ENCODE data around the gene LMO7. TPM values are rescaled to one million over a fixed set of nuclear protein-coding genes. Genes with fewer than 3 reads are reported as not detected.

Gene LMO7
- total RNA-seq, 1 experiment from 2014 or later: 123 TPM

GRCh38 chr13:75798353-75799255, 162.5 kb downstream of the LMO7 start:
- H3K9me3 ChIP-seq (replicated peaks): no peaks in the 10 kb centered on the region
- peak overlapping the region; percentile 5; the same call in 1 of the 2 replicates for H3K27ac ChIP-seq
- peak in 1 of 2 experiments; percentile 38 for DNase-seq (ENCODE audit: low read depth in 1 of 2, low spot score in 2 of 2)
- no peaks in the 10 kb centered on the region for H3K27me3 ChIP-seq (replicated peaks)
- peaks cover 11% of the 10 kb centered on the region for H3K4me1 ChIP-seq (replicated peaks)
- H3K36me3 ChIP-seq: peaks cover 46% of the 10 kb centered on the region
- H3K4me3 ChIP-seq: no peak overlapping the region

- no peak overlapping the region for H3K4me3 ChIP-seq
- H3K27me3 ChIP-seq (replicated peaks): no peaks in the 10 kb centered on the region
- H3K9me3 ChIP-seq (replicated peaks): no peaks in the 10 kb centered on the region
- H3K27ac ChIP-seq: no peak overlapping the region
- H3K4me1 ChIP-seq (replicated peaks): peaks cover 11% of the 10 kb centered on the region
- DNase-seq (ENCODE audit: low read depth in 1 of 2, low spot score in 2 of 2): no peak
- peaks cover 61% of the 10 kb centered on the region for H3K36me3 ChIP-seq
Observed at GRCh38 chr13:75800545-75800944, 164.4 kb downstream of the LMO7 start.

DNA sequence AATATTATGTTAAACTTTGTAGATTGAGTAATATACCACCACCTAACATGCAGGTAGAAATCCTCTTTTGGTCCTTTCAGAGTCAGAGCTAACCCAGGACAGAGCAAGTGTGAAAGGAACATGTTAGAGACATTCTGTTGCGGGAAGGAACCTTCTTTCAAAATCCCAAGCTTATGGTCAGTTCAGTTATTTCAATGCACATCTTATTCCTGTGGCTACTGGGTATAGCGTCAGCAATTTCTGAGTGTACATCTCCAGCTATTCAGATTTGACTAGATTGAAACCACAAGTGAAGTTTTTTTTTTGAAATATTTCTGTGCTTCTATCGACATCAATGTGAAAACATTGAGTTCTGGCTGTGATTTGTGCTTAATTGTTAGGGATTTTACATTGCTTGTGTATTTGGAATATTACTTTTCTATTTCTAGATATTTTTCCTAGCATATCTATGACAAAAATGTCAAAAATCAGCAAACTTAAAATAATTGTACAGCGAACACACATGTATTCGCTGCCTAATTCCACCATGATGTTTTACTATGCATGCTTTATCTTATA, 165.3 kb downstream of the LMO7 start:
- H3K4me3 ChIP-seq: no peak overlapping the region
- no peaks in the 10 kb centered on the region for H3K27me3 ChIP-seq (replicated peaks)
- peaks cover 69% of the 10 kb centered on the region for H3K36me3 ChIP-seq
- H3K9me3 ChIP-seq (replicated peaks): no peaks in the 10 kb centered on the region
- no peak overlapping the region for H3K27ac ChIP-seq
- H3K4me1 ChIP-seq (replicated peaks): peaks cover 11% of the 10 kb centered on the region
- DNase-seq (ENCODE audit: low read depth in 1 of 2, low spot score in 2 of 2): no peak

DNA sequence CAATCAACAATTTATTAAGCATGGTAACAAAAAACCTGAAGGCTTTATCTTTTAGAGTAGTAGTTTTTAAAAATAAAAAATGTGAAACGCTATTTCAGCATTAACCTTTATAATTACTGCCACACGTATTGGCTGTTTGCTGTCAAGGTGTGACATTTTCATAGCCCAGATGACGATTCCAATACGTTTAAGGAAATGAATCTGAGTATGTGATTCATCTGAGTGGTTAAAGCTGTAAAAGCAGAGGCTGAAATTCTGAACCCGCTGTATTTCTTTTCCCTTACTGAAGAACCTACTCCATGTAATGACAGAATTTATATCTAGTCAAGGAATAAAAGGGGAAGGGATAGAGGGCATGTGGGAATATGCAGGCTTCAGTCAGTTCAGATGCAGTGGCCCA, 166.0 kb downstream of the LMO7 start:
- H3K36me3 ChIP-seq: peaks cover 62% of the 10 kb centered on the region
- peaks cover 11% of the 10 kb centered on the region for H3K4me1 ChIP-seq (replicated peaks)
- no peaks in the 10 kb centered on the region for H3K27me3 ChIP-seq (replicated peaks)
- no peak for DNase-seq (ENCODE audit: low read depth in 1 of 2, low spot score in 2 of 2)
- no peak overlapping the region for H3K27ac ChIP-seq
- H3K4me3 ChIP-seq: no peak overlapping the region
- no peaks in the 10 kb centered on the region for H3K9me3 ChIP-seq (replicated peaks)

- H3K4me3 ChIP-seq: no peak overlapping the region
- peaks cover 56% of the 10 kb centered on the region for H3K36me3 ChIP-seq
- H3K9me3 ChIP-seq (replicated peaks): no peaks in the 10 kb centered on the region
- H3K27ac ChIP-seq: no peak overlapping the region
- DNase-seq (ENCODE audit: low read depth in 1 of 2, low spot score in 2 of 2): no peak
- no peaks in the 10 kb centered on the region for H3K27me3 ChIP-seq (replicated peaks)
- peaks cover 6% of the 10 kb centered on the region for H3K4me1 ChIP-seq (replicated peaks)
Observed at GRCh38 chr13:75803164-75803611, 167.1 kb downstream of the LMO7 start.

DNA sequence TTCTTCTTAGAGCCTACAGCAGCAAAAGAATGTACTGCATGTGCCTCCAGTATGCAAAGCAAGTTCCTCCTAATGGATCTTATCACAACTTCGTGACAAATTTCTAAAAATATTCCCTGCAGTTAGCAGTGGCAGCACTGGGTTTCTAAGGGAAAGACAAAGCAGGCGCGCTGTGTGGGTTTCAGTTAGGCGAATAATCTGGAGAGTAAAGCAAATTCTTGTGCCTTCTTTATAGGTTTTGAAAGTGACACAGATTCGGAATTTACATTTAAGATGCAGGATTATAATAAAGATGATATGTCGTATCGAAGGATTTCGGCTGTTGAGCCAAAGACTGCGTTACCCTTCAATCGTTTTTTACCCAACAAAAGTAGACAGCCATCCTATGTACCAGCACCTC, 167.9 kb downstream of the LMO7 start:
- DNase-seq (ENCODE audit: low read depth in 1 of 2, low spot score in 2 of 2): no peak
- H3K4me1 ChIP-seq (replicated peaks): no peaks in the 10 kb centered on the region
- H3K36me3 ChIP-seq: peaks cover 48% of the 10 kb centered on the region
- no peaks in the 10 kb centered on the region for H3K9me3 ChIP-seq (replicated peaks)
- no peak overlapping the region for H3K27ac ChIP-seq
- no peak overlapping the region for H3K4me3 ChIP-seq
- no peaks in the 10 kb centered on the region for H3K27me3 ChIP-seq (replicated peaks)

- H3K36me3 ChIP-seq: peaks cover 48% of the 10 kb centered on the region
- H3K27ac ChIP-seq: no peak overlapping the region
- no peaks in the 10 kb centered on the region for H3K4me1 ChIP-seq (replicated peaks)
- no peak for DNase-seq (ENCODE audit: low read depth in 1 of 2, low spot score in 2 of 2)
- H3K4me3 ChIP-seq: no peak overlapping the region
- no peaks in the 10 kb centered on the region for H3K27me3 ChIP-seq (replicated peaks)
- no peaks in the 10 kb centered on the region for H3K9me3 ChIP-seq (replicated peaks)
Observed at GRCh38 chr13:75804605-75805004, 168.5 kb downstream of the LMO7 start.

GRCh38 chr13:75806117-75806516, 170.0 kb downstream of the LMO7 start:
- Histone ChIP-seq H3K4me3 (no peak overlapping the region), H3K27ac (no peak overlapping the region), H3K4me1 (replicated peaks) (no peaks in the 10 kb centered on the region), H3K36me3 (peaks cover 42% of the 10 kb centered on the region), H3K27me3 (replicated peaks) (no peaks in the 10 kb centered on the region), H3K9me3 (replicated peaks) (no peaks in the 10 kb centered on the region)
- DNase-seq (ENCODE audit: low read depth in 1 of 2, low spot score in 2 of 2): no peak

DNA sequence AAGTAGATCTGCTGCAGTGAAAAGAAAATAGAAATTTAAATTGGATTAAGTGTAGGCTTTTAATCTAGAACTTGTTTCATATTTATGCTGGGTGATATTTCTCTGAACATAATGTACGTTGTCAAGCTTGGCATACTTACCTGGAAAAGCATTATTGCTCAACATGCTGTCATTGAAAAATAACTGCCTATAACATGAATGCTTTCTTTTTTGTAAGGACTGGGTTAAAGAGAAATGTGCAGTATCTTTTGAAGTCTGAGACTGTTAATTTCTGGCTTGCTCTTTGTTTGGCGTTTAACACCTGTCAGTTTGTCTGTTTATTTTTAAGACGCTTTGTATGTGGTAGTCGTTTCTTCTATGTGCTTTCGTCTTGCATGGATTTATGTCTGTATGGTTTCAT, 175.2 kb downstream of the LMO7 start:
- Histone ChIP-seq H3K27me3 (replicated peaks) (no peaks in the 10 kb centered on the region), H3K27ac (no peak overlapping the region), H3K9me3 (replicated peaks) (no peaks in the 10 kb centered on the region), H3K4me1 (replicated peaks) (no peaks in the 10 kb centered on the region), H3K4me3 (no peak overlapping the region), H3K36me3 (peaks cover 6% of the 10 kb centered on the region)
- no peak for DNase-seq (ENCODE audit: low read depth in 1 of 2, low spot score in 2 of 2)

GRCh38 chr13:75811841-75812240, 175.7 kb downstream of the LMO7 start:
- Histone ChIP-seq H3K27ac (no peak overlapping the region), H3K36me3 (peaks cover 7% of the 10 kb centered on the region), H3K9me3 (replicated peaks) (no peaks in the 10 kb centered on the region), H3K4me1 (replicated peaks) (no peaks in the 10 kb centered on the region), H3K27me3 (replicated peaks) (no peaks in the 10 kb centered on the region), H3K4me3 (no peak overlapping the region)
- no peak for DNase-seq (ENCODE audit: low read depth in 1 of 2, low spot score in 2 of 2)

GRCh38 chr13:75812751-75813181, 176.6 kb downstream of the LMO7 start:
- peaks cover 16% of the 10 kb centered on the region for H3K36me3 ChIP-seq
- no peak overlapping the region for H3K4me3 ChIP-seq
- H3K4me1 ChIP-seq (replicated peaks): no peaks in the 10 kb centered on the region
- H3K9me3 ChIP-seq (replicated peaks): no peaks in the 10 kb centered on the region
- no peak for DNase-seq (ENCODE audit: low read depth in 1 of 2, low spot score in 2 of 2)
- no peak overlapping the region for H3K27ac ChIP-seq
- no peaks in the 10 kb centered on the region for H3K27me3 ChIP-seq (replicated peaks)

DNA sequence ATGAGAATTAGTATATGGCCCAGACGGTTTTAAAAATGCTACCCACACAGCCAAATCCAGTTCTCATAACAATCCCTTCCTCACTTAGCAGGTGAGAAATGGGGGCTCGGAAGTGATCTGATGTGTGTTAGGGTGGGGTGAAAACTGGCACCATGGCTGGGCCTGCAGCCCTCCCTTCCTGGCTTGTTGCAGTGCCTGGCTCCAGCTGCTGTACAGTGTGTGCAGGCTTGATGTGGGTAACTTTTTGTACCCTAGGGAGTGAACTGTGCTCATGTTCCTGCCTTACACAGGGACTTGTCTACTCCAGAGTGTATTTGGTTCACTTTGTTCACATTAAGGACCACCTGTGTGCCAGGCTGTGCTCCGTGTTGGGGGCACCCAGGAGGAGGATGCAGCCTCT, 177.2 kb downstream of the LMO7 start:
- Histone ChIP-seq H3K4me3 (no peak overlapping the region), H3K36me3 (peaks cover 18% of the 10 kb centered on the region), H3K4me1 (replicated peaks) (no peaks in the 10 kb centered on the region), H3K9me3 (replicated peaks) (no peaks in the 10 kb centered on the region), H3K27ac (no peak overlapping the region), H3K27me3 (replicated peaks) (no peaks in the 10 kb centered on the region)
- DNase-seq (ENCODE audit: low read depth in 1 of 2, low spot score in 2 of 2): no peak

GRCh38 chr13:75818179-75818967, 182.2 kb downstream of the LMO7 start:
- no peaks in the 10 kb centered on the region for H3K4me1 ChIP-seq (replicated peaks)
- H3K4me3 ChIP-seq: no peak overlapping the region
- no peak for DNase-seq (ENCODE audit: low read depth in 1 of 2, low spot score in 2 of 2)
- no peaks in the 10 kb centered on the region for H3K27me3 ChIP-seq (replicated peaks)
- H3K9me3 ChIP-seq (replicated peaks): no peaks in the 10 kb centered on the region
- no peak overlapping the region for H3K27ac ChIP-seq
- peaks cover 47% of the 10 kb centered on the region for H3K36me3 ChIP-seq

GRCh38 chr13:75818968-75819225, 182.8 kb downstream of the LMO7 start:
- Histone ChIP-seq H3K4me3 (no peak overlapping the region), H3K9me3 (replicated peaks) (no peaks in the 10 kb centered on the region), H3K27ac (no peak overlapping the region), H3K27me3 (replicated peaks) (no peaks in the 10 kb centered on the region), H3K36me3 (peaks cover 53% of the 10 kb centered on the region), H3K4me1 (replicated peaks) (no peaks in the 10 kb centered on the region)
- no peak for DNase-seq (ENCODE audit: low read depth in 1 of 2, low spot score in 2 of 2)

Data from SJSA1 (cell line).